Keratinocyte (primary cell): ENCODE results near the gene SLC36A2. TPM values are rescaled to one million over a fixed set of nuclear protein-coding genes. Genes with fewer than 3 reads are reported as not detected.

Source experiments
- DNase-seq: peaks from one replicate; pipeline ENCODE4 v3.0.0-alpha.2; 2011; ENCODE audit warnings: low read depth, missing footprints, low spot score
- FAIRE-seq: peaks from 2 replicates; lab custom pipeline; 2011; peaks lifted over from hg19 to GRCh38; lab: Jason Lieb, UNC
- H2AFZ ChIP-seq: 2 replicates; pipeline ENCODE4 v1.6.0; 2012; ENCODE audit warnings: low read length, control low read depth, inconsistent platforms; ENCODE audit not compliant: control insufficient read depth
- H3K27ac ChIP-seq: 2 replicates; pipeline ENCODE4 v1.5.1; 2011; ENCODE audit warnings: low read length; ENCODE audit not compliant: control insufficient read depth, insufficient read depth
- H3K27me3 ChIP-seq: 3 replicates; pipeline ENCODE4 v1.6.0; 2011; ENCODE audit warnings: low read length; ENCODE audit not compliant: control insufficient read depth, insufficient read depth; ENCODE audit errors: extremely low read depth
- H3K36me3 ChIP-seq, 2 experiments: 2 replicates in 1 of 2; 3 replicates in 1 of 2; pipeline ENCODE4 v1.5.1; 2011; ENCODE audit warnings: low read length in 2 of 2, mild to moderate bottlenecking in 1 of 2; ENCODE audit not compliant: control insufficient read depth in 2 of 2, insufficient read depth in 2 of 2; ENCODE audit errors: extremely low read depth in 1 of 2
- H3K4me1 ChIP-seq: 3 replicates; pipeline ENCODE4 v1.5.1; 2011; ENCODE audit warnings: low read length; ENCODE audit not compliant: control insufficient read depth, insufficient read depth; ENCODE audit errors: extremely low read depth
- H3K4me2 ChIP-seq: 3 replicates; pipeline ENCODE4 v1.6.0; 2011; ENCODE audit warnings: low read depth, low read length; ENCODE audit not compliant: control insufficient read depth, insufficient read depth; ENCODE audit errors: extremely low read depth
- H3K4me3 ChIP-seq, 3 experiments: fragments of 200-600 bp in 1 of 3; sonication (generic) in 1 of 3; 2 replicates in 2 of 3; 3 replicates in 1 of 3; pipeline ENCODE4 v1.5.1; 2011 to 2016; ENCODE audit warnings: low read length in 3 of 3, mild to moderate bottlenecking in 3 of 3, control low read depth in 2 of 3, inconsistent platforms in 1 of 3, low read depth in 1 of 3, mixed read lengths in 1 of 3, mixed run types in 1 of 3, moderate library complexity in 1 of 3; ENCODE audit not compliant: control insufficient read depth in 2 of 3, insufficient read depth in 2 of 3; ENCODE audit errors: extremely low read depth in 1 of 3
- H3K79me2 ChIP-seq: 2 replicates; pipeline ENCODE4 v1.6.0; 2012; ENCODE audit warnings: low read length; ENCODE audit not compliant: control insufficient read depth, insufficient read depth
- H3K9ac ChIP-seq: 3 replicates; pipeline ENCODE4 v1.6.0; 2011; ENCODE audit warnings: low read length; ENCODE audit not compliant: control insufficient read depth, insufficient read depth; ENCODE audit errors: extremely low read depth
- H3K9me1 ChIP-seq: 3 replicates; pipeline ENCODE4 v1.6.0; 2011; ENCODE audit warnings: low read length; ENCODE audit not compliant: control insufficient read depth, insufficient read depth; ENCODE audit errors: extremely low read depth
- H3K9me3 ChIP-seq: 2 replicates; pipeline ENCODE4 v1.5.1; 2012; ENCODE audit warnings: low read depth, low read length; ENCODE audit not compliant: control insufficient read depth
- H4K20me1 ChIP-seq: 3 replicates; pipeline ENCODE4 v1.6.0; 2011; ENCODE audit warnings: low read length; ENCODE audit not compliant: control insufficient read depth, insufficient read depth; ENCODE audit errors: extremely low read depth
- CTCF ChIP-seq, 3 experiments: IDR thresholded peaks in 1 of 3; conservative IDR thresholded peaks in 1 of 3; optimal IDR thresholded peaks in 1 of 3; 2 replicates in 2 of 3; 3 replicates in 1 of 3; pipeline versions ENCODE3 to v1.5.1; 2011; ENCODE audit warnings: low read length in 3 of 3, mild to moderate bottlenecking in 3 of 3, moderate library complexity in 2 of 3, control low read depth in 1 of 3, inconsistent platforms in 1 of 3; ENCODE audit not compliant: insufficient read depth in 2 of 3; ENCODE audit errors: extremely low read depth in 1 of 3
- EZH2 ChIP-seq: IDR thresholded peaks from one replicate; pipeline ENCODE4 v1.6.1; 2012; ENCODE audit warnings: inconsistent platforms, mild to moderate bottlenecking, low read length, moderate library complexity
- dilution Hi-C: fragments of 300-500 bp; cut with MboI; formaldehyde crosslinking; loops from one replicate; pipeline ENCODE4 v1.7.0; 2020; ENCODE audit warnings: low sequenced_read_pairs; ENCODE audit not compliant: extremely low pct_ligation_motif_present
- polyA plus RNA-seq, 5 experiments: library from polyadenylated mRNA; depleted of rRNA in 3 of 5; stranded (reverse) in 3 of 5; stranded (forward) in 1 of 5; unstranded in 1 of 5; fragments of >200 nt; gene quantifications; 1 replicate in 1 of 5; 2 replicates in 3 of 5; 3 replicates in 1 of 5; pipeline versions ENCODE4 v1.2.1 to v1.2.3, GENCODE V29; 2011 to 2012; ENCODE audit warnings: missing spikeins in 2 of 5, low read depth in 1 of 5, low replicate concordance in 1 of 5

Gene SLC36A2
- polyA plus RNA-seq, 1 donor (not counting 4 experiments of a cell fraction or from before 2014, with no cell fraction given) = not detected

DNA sequence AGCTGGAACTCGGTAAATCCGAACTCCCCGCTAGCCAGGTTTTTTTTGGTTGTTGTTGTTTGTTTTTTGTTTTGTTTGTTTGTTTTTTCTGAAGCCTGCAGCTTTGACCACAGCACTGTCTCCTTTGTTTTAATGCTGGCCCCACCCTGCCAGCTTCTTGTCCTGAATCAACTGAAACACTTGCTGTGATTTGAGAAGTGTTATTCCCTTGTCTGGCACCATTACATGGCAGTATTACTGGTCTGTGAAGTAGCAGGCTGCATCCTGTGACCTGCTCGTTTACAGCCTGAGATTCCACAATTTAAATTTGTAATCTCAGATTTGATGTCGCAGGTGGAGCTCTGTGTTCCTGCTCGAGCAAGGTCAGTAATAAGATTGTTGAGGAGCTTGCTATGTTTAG, 1.4 kb upstream of the SLC36A2 start:
- no peak overlapping the region for H3K27ac ChIP-seq
- H3K9ac ChIP-seq = no peak overlapping the region
- H2AFZ ChIP-seq = no peak overlapping the region
- dilution Hi-C loops = no loop called here
- H3K79me2 ChIP-seq = no peaks in the 10 kb centered on the region
- no peaks in the 10 kb centered on the region for H3K36me3 ChIP-seq
- H3K9me3 ChIP-seq = no peaks in the 10 kb centered on the region
- no peak overlapping the region for H3K4me3 ChIP-seq
- H3K4me2 ChIP-seq = no peak overlapping the region
- H3K9me1 ChIP-seq = no peaks in the 10 kb centered on the region
- DNase-seq = no peak
- H3K27me3 ChIP-seq = peaks cover 27% of the 10 kb centered on the region
- FAIRE-seq = no peak
- H3K4me1 ChIP-seq = no peaks in the 10 kb centered on the region
- H4K20me1 ChIP-seq = no peaks in the 10 kb centered on the region
- TF ChIP-seq CTCF (optimal IDR thresholded peaks at IDR 0.05 in 1 of 3, IDR thresholded peaks at IDR 0.05 in 1 of 3, conservative IDR thresholded peaks at IDR 0.05 in 1 of 3; ENCODE audit: extremely low read depth in 1 of 3, insufficient read depth in 2 of 3, low read length in 3 of 3) (no peak), EZH2 (no peak)

GRCh38 chr5:151345808-151346478, 1.4 kb downstream of the SLC36A2 start:
- H2AFZ ChIP-seq = no peak overlapping the region
- H3K36me3 ChIP-seq = no peaks in the 10 kb centered on the region
- dilution Hi-C loops = no loop called here
- H4K20me1 ChIP-seq = no peaks in the 10 kb centered on the region
- no peaks in the 10 kb centered on the region for H3K9me3 ChIP-seq
- no peak overlapping the region for H3K4me2 ChIP-seq
- DNase-seq (no peak), FAIRE-seq (peak; percentile 56)
- no peak overlapping the region for H3K27ac ChIP-seq
- no peaks in the 10 kb centered on the region for H3K9me1 ChIP-seq
- H3K4me1 ChIP-seq = no peaks in the 10 kb centered on the region
- no peaks in the 10 kb centered on the region for H3K79me2 ChIP-seq
- no peak overlapping the region for H3K9ac ChIP-seq
- no peak for TF ChIP-seq EZH2
- TF ChIP-seq CTCF (optimal IDR thresholded peaks at IDR 0.05 in 1 of 3, IDR thresholded peaks at IDR 0.05 in 1 of 3, conservative IDR thresholded peaks at IDR 0.05 in 1 of 3; ENCODE audit: extremely low read depth in 1 of 3, insufficient read depth in 2 of 3, low read length in 3 of 3) = no peak
- no peak overlapping the region for H3K4me3 ChIP-seq
- peaks cover 36% of the 10 kb centered on the region for H3K27me3 ChIP-seq
